Activated naive CD4-positive, alpha-beta T cell treated with anti-CD3 and anti-CD28 coated beads, Interleukin-2, amount 10 ng/mL, durations not matched to agents 5 hours and 36 hours (primary cell): ENCODE results near the gene KRTAP2-2. TPM values are rescaled to one million over a fixed set of nuclear protein-coding genes. Genes with fewer than 3 reads are reported as not detected.

Experiments used
- total RNA-seq, 2 experiments: library from RNA; stranded (reverse); gene quantifications; one replicate each; pipeline ENCODE4 v1.2.3, GENCODE V29; 2021

Gene KRTAP2-2, protein sequence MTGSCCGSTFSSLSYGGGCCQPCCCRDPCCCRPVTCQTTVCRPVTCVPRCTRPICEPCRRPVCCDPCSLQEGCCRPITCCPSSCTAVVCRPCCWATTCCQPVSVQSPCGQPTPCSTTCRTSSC
- total RNA-seq, result not detected

DNA sequence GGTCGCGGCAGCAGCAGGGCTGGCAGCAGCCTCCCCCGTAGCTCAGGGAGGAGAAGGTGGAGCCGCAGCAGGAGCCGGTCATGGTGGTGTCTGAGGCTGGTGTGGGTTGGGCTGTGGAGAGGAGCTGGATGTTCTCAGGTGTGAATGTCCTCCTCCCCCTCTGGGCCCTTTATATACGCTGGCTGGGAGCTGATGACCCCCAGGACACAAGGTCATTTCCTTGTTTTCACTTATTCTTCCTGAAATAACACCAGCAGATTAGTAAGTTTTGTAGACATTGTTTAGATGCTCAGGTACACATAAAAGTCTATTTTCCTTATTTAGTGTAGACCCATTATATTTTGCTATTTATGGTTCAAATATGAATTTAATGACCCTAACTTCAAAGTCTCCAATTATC, at the start of gene KRTAP2-2:
Gene KRTAP2-2, minus strand, starts transcription at position 101 of the 400 bp plus-strand sequence. Its CDS starts 19 bp downstream, at position 82.

DNA sequence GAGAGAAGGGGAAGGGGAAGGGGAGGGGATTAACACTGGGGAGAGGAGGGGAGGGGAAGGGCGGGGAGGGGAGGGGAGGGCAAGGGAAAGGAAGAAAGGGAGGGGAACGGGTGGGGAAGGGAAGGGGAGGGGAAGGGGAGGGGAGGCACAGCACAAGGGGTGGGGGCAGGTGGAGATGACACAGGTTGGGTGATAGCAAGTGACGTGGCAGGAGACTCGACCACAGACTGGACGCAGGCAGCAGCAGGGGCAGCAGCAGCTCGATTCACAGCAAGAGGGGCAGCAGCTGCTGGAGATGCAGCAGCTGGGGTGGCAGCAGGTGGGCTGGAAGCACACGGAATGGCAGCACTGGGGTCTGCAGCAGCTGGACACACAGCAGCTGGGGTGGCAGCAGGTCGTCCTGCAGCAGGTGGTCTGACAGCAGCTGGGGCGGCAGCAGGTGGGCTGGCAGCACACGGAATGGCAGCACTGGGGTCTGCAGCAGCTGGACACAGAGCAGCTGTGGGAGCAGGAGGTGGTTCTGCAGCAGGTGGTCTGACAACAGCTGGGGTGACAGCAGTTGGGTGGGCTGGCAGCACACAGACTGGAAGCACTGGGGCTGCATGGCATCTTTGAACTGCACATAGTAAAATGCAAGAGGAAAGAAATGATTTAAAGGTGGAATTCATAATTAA, 46.7 kb upstream of the KRTAP2-2 start, which contains the start of gene KRTAP4-16:
Gene KRTAP4-16, minus strand, starts transcription at position 624 of the 674 bp plus-strand sequence. Its CDS starts 0 bp downstream, at position 624.

DNA sequence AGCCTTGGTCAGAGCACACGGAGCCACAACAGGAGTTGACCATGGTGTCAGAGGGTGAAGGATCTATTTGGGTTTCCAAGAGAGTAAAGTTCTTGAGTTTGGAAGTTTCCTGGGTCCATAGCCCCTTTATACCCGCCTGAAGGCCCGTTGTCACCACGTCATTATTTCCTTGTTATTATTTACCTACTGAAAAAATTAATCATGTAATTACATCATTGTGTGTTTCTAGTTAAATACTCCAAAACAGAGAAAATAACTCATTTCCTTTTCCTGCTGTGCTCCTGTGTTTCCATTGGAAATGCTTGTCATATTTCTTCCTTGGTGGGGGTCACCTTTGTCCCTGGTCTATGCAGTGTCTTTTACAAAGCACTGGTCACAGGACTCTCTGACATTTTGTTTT, 43.0 kb upstream of the KRTAP2-2 start, which contains the start of gene KRTAP4-8:
Gene KRTAP4-8, minus strand, starts transcription at position 101 of the 400 bp plus-strand sequence. Its CDS starts 58 bp downstream, at position 43.

DNA sequence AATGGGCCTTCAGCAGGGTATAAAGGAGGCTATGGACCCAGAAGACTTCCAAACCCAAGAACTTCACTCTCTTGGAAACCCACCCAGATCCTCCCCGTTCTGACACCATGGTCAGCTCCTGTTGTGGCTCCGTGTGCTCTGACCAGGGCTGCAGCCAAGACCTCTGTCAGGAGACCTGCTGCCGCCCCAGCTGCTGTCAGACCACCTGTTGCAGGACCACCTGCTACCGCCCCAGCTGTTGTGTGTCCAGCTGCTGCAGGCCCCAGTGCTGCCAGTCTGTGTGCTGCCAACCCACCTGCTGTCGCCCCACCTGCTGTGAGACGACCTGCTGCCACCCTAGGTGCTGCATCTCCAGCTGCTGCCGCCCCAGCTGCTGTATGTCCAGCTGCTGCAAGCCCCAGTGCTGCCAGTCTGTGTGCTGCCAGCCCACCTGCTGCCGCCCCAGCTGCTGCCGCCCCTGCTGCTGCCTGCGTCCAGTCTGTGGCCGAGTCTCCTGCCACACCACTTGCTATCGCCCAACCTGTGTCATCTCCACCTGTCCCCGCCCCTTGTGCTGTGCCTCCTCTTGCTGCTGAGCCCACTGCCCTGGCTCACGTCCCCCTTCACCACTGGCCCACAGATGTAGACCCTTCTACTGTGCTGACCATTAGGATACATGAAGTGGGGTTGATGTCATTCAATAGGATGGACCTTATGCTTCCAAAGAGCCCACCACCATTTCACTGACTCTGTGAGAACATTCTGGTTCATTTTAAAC, 29.2 kb upstream of the KRTAP2-2 start, which contains the start of gene KRTAP4-7:
Gene KRTAP4-7, plus strand, starts transcription at position 51 of the 757 bp plus-strand sequence. Its CDS starts 57 bp downstream, at position 108.

DNA sequence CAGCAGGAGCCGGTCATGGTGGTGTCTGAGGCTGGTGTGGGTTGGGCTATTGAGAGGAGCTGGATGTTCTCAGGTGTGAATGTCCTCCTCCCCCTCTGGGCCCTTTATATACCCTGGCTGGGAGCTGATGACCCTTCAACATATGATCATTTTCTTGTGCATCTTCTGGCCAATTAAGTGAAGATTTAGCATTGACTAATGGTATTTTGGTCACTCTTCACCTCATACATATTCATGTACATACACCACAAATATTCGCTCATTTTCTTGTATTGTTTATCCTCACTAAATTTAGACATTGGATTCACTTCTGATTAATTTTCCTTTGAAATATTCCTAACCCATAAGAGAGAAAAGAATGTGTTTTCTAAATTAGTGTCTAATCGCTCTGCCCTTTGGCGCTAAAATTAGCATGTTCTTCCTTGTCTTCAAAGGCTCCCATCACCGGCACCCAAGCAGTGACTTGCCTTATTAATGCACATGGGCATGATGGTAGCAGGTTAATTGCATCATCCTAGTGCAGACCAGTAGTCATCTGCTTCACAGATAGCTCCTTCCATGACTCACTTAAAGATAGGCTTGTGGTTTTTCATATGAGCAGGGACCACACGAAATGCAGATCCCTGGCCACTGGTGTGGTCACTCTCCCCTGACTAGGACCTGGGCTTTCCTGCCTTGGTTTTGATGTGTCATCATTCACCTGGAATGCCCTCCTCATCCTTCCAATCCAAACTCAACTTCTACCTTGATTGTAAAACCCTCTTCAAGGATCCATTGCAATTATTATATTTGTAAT, 11.0 kb upstream of the KRTAP2-2 start, which contains the start of gene KRTAP2-4:
Gene KRTAP2-4, minus strand, starts transcription at position 51 of the 796 bp plus-strand sequence. Its CDS starts 34 bp downstream, at position 17.

DNA sequence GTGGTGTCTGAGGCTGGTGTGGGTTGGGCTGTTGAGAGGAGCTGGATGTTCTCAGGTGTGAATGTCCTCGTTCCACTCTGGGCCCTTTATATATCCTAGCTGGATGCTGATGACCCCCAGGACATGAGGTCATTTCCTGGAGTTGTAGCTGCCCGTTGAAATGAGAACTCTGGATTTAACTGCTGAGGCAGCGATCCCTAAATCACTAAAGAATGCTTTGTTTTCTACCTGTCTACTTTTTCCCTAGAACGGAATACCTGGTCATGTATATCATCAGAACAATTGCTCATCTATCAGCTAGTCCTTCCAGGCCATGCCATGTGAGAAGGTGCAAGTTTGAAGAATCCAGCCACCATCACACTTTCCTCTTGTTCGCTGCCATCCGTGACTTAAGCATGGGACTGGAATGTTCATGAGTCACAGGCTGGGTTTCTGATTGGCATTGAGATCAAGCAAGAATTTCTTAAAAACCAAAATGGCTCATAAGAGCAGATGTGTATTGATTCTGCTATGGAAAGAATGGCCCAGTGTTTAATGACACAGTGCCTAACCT, 5.1 kb upstream of the KRTAP2-2 start, which contains the start of gene KRTAP2-3:
Gene KRTAP2-3, minus strand, starts transcription at position 63 of the 553 bp plus-strand sequence. CDS start 64 bp downstream, outside the sequence.

DNA sequence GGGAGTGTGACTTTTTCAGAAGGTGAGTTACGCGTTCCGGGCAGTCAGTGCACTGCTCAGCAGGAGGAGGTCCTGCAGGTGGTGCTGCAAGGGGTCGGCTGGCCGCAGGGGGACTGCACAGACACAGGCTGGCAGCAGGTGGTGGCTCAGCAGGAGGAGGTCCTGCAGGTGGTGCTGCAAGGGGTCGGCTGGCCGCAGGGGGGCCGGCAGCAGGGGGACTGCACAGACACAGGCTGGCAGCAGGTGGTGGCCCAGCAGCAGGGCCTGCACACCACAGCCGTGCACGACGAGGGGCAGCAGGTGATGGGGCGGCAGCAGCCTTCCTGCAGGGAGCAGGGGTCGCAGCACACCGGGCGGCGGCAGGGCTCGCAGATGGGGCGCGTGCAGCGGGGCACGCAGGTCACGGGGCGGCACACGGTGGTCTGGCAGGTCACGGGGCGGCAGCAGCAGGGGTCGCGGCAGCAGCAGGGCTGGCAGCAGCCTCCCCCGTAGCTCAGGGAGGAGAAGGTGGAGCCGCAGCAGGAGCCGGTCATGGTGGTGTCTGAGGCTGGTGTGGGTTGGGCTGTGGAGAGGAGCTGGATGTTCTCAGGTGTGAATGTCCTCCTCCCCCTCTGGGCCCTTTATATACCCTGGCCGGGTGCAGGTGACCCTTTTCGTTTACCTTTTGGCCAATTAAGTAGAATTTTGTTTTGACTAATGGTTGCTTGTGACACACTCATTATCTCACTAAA, 8.1 kb downstream of the KRTAP2-2 start, which contains the start of gene KRTAP2-1:
Gene KRTAP2-1, minus strand, starts transcription at position 582 of the 731 bp plus-strand sequence. Its CDS starts 49 bp downstream, at position 533.

DNA sequence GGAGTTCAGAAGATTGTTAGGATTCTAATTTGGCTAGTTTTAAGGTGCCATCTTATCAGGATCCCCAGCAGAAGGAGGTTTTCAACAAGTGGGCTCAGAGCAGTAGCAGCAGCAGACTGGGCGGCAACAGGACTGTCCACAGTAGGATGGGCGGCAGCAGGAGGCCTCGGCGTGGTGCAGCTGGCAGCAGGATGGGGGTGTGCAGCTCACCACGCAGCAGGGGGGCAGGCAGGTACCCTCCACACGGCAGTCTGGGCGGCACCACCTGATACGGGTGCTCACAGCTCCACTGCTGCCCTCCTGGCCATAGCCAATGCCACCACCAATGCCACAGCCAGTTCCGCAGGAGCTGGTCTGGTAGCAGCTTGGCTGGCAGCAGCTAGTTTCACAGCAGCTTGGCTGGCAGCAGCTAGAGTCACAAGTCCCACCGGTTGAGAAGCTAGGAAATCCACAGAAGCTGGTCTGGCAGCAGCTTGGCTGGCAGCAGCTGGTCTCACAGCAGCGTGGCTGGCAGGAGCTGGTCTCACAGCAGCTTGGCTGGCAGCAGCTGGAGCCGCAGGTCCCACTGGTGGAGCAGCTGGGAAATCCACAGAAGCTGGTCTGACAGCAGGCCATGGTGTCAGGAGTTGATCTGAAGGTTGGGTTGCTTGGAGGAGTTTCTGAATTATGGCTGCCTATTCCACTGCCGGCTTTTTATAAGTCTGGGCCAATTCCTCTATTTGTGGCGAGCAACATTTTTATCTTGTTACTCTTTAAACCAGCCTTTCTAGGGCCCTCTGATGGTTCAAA, 14.1 kb downstream of the KRTAP2-2 start, which contains the start of gene KRTAP1-1:
Gene KRTAP1-1, minus strand, starts transcription at position 668 of the 789 bp plus-strand sequence. Its CDS starts 53 bp downstream, at position 615.

DNA sequence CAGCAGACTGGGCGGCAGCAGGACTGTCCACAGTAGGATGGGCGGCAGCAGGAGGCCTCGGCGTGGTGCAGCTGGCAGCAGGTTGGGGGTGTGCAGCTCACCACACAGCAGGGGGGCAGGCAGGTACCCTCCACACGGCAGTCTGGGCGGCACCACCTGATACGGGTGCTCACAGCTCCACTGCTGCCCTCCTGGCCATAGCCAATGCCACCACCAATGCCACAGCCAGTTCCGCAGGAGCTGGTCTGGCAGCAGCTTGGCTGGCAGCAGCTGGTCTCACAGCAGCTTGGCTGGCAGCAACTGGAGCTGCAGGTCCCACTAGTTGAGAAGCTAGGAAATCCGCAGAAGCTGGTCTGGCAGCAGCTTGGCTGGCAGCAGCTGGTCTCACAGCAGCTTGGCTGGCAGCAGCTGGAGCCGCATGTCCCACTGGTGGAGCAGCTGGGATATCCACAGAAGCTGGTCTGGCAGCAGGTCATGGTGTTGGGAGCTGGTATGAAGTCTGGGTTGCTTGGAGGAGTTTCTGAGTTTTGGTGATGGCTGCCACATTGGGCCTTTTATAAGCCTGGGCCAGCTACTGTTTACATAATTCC, 20.6 kb downstream of the KRTAP2-2 start, which contains the start of gene KRTAP1-3:
Gene KRTAP1-3, minus strand, starts transcription at position 529 of the 590 bp plus-strand sequence. Its CDS starts 53 bp downstream, at position 476.

DNA sequence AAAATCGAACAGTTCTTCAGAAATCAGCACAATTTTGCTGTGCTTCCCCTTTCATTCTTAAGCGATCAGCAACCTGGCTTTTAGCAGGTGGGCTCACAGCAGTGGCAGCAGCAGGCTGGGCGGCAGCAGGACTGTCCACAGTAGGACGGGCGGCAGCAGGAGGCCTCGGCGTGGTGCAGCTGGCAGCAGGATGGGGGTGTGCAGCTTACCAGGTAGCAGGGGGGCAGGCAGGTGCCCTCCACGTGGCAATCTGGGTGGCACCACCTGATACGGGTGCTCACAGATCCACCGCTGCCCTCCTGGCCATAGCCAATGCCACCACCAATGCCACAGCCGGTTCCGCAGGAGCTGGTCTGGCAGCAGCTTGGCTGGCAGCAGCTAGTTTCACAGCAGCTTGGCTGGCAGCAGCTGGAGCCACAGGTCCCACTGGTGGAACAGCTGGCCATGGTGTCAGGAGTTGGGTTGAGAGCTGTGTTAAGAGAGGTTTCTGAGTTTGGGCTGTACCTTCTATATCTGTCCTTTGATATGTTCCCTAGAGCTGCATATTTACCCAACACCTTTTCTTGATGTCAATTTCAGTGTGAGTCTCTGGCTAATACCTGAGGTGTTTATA, 25.3 kb downstream of the KRTAP2-2 start, which contains the start of gene KRTAP1-4:
Gene KRTAP1-4, minus strand, starts transcription at position 563 of the 613 bp plus-strand sequence. Its CDS starts 117 bp downstream, at position 446.

DNA sequence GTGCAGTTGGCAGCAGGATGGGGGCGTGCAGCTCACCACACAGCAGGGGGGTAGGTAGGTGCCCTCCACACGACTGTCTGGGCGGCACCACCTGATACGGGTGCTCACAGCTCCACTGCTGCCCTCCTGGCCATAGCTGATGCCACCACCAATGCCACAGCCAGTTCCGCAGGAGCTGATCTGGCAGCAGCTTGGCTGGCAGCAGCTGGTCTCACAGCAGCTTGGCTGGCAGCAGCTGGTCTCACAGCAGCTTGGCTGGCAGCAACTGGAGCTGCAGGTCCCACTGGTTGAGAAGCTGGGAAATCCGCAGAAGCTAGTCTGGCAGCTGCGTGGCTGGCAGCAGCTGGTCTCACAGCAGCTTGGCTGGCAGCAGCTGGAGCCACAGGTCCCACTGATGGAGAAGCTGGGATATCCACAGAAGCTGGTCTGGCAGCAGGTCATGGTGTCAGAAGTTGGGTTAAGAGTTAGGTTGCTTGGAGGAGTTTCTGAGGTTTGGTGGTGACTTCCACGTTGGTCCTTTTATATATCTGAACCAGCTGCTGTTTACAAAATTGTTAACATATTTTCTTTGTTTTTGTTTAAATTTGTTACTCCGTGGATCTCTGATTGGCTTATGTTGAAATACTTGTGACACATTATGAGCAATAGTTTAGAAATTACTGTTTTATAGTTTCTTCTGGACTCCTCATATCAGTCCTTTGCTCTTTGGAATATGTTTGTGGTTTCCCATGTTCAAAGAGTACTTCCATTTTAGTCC, 28.1 kb downstream of the KRTAP2-2 start, which contains the start of gene KRTAP1-5:
Gene KRTAP1-5, minus strand, starts transcription at position 494 of the 757 bp plus-strand sequence. Its CDS starts 53 bp downstream, at position 441.

DNA sequence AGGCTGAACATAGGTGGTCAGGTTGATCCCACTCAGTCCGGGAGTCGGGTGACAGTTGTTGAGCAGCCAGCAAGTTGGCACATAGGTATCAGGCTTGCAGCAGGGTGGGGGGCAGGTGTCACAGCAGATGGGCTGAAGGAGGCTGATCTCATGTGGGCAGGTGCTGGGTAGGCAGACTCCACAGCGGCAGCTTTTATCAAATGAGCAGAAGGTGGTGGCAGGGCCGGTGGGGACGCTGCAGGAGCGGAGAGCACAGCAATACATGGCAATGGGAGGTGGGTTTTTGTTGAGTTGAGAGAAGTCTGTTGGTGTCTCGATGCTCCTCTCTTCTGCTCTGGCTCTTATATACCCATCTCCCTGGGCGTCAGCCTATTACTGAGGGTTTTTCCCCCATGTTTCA, 46.2 kb downstream of the KRTAP2-2 start, which contains the start of gene KRTAP3-1:
Gene KRTAP3-1, minus strand, starts transcription at position 318 of the 400 bp plus-strand sequence. Its CDS starts 54 bp downstream, at position 264.

Other genes starting within 250 kb of the KRTAP2-2 start
- gene KRT10, start 232.6 kb downstream of the KRTAP2-2 start, total RNA-seq, result 10 to 100 TPM; 23.9 to 29.7 TPM
- gene KRT12, start 188.0 kb downstream of the KRTAP2-2 start, total RNA-seq, result not detected
- gene KRT20, start 170.0 kb downstream of the KRTAP2-2 start, total RNA-seq, result not detected
- gene KRT23, start 117.6 kb downstream of the KRTAP2-2 start, total RNA-seq, result not detected
- gene KRT39, start 88.3 kb downstream of the KRTAP2-2 start, total RNA-seq, result not detected
- gene KRT40, start 70.9 kb downstream of the KRTAP2-2 start, total RNA-seq, result not detected
- gene KRTAP3-3, start 61.1 kb downstream of the KRTAP2-2 start, total RNA-seq, result not detected
- not detected for gene KRTAP3-2, start 55.3 kb downstream of the KRTAP2-2 start, total RNA-seq
- gene KRTAP3-1, start 46.1 kb downstream of the KRTAP2-2 start, total RNA-seq, result not detected
- not detected for gene KRTAP1-5, start 28.0 kb downstream of the KRTAP2-2 start, total RNA-seq
- not detected for gene KRTAP1-4, start 25.0 kb downstream of the KRTAP2-2 start, total RNA-seq
- gene KRTAP1-3, start 20.4 kb downstream of the KRTAP2-2 start, total RNA-seq, result not detected
- not detected for gene KRTAP1-1, start 13.8 kb downstream of the KRTAP2-2 start, total RNA-seq
- not detected for gene KRTAP2-1, start 7.9 kb downstream of the KRTAP2-2 start, total RNA-seq
- gene KRTAP2-3, start 4.9 kb upstream of the KRTAP2-2 start, total RNA-seq, result not detected
- not detected for gene KRTAP2-4, start 10.6 kb upstream of the KRTAP2-2 start, total RNA-seq
- gene KRTAP4-7, start 28.9 kb upstream of the KRTAP2-2 start, total RNA-seq, result not detected
- gene KRTAP4-8, start 42.9 kb upstream of the KRTAP2-2 start, total RNA-seq, result not detected
- not detected for gene KRTAP4-16, start 47.0 kb upstream of the KRTAP2-2 start, total RNA-seq
- gene KRTAP4-9, start 50.2 kb upstream of the KRTAP2-2 start, total RNA-seq, result not detected
- gene KRTAP4-11, start 63.1 kb upstream of the KRTAP2-2 start, total RNA-seq, result not detected
- not detected for gene KRTAP4-12, start 69.0 kb upstream of the KRTAP2-2 start, total RNA-seq
- not detected for gene KRTAP4-6, start 85.3 kb upstream of the KRTAP2-2 start, total RNA-seq
- not detected for gene KRTAP4-5, start 94.6 kb upstream of the KRTAP2-2 start, total RNA-seq
- not detected for gene KRTAP4-4, start 105.5 kb upstream of the KRTAP2-2 start, total RNA-seq
- gene KRTAP4-3, start 113.0 kb upstream of the KRTAP2-2 start, total RNA-seq, result not detected
- gene KRTAP4-2, start 123.0 kb upstream of the KRTAP2-2 start, total RNA-seq, result not detected
- gene KRTAP4-1, start 129.7 kb upstream of the KRTAP2-2 start, total RNA-seq, result not detected
- gene KRTAP9-1, start 134.7 kb upstream of the KRTAP2-2 start, total RNA-seq, result not detected
- gene KRTAP9-2, start 171.4 kb upstream of the KRTAP2-2 start, total RNA-seq, result not detected
- not detected for gene KRTAP9-3, start 177.2 kb upstream of the KRTAP2-2 start, total RNA-seq
- not detected for gene KRTAP9-8, start 182.8 kb upstream of the KRTAP2-2 start, total RNA-seq
- gene KRTAP9-4, start 194.5 kb upstream of the KRTAP2-2 start, total RNA-seq, result not detected
- not detected for gene KRTAP9-9, start 200.2 kb upstream of the KRTAP2-2 start, total RNA-seq
- not detected for gene KRTAP9-6, start 210.1 kb upstream of the KRTAP2-2 start, total RNA-seq
- gene KRTAP9-7, start 220.5 kb upstream of the KRTAP2-2 start, total RNA-seq, result not detected
- gene KRTAP29-1, start 247.6 kb upstream of the KRTAP2-2 start, total RNA-seq, result under 1 TPM in 1 of 2 experiments, not detected in 1; 0.20 TPM